Measurements from ENCODE around the gene IL19.

GRCh38 chr1:206847946-206848345 is 77.4 kb downstream of the IL19 start:
- TF ChIP-seq CTCF (IDR thresholded peaks at IDR 0.05), result no peak
- no peak for TF ChIP-seq POLR2A (IDR thresholded peaks at IDR 0.05)

Measured in lower leg skin (tissue), 3 donors.